HG02759 (cell line): Measurements from ENCODE around the gene TEX35.

Experiments
- ATAC-seq: cut with Tn5 transposase; IDR thresholded peaks from one replicate; pipeline ENCODE4 v1.9.1; 2021; ENCODE audit warnings: mild to moderate bottlenecking, moderate library complexity; ENCODE audit not compliant: unreplicated experiment

The TEX35 gene

DNA sequence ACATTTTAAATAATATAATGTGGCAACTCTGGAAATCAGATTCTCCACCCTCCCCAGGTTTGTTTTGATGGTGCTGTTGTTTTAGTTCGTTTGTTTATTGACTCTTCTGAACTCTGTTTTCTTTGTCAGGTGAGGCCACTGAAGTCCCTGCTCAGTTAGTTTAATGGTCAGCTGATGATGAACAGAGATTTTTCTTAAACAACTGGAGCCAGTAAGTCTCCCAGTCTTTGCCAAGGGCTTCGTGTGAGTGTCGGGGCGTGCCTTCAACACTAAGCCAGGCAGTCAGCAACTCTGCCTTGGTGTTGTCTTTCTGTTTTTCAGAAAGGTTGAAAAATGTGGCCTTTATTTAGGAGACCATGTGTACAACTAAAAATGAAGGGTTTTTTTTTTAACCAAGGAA, 58.9 kb downstream of the TEX35 start:
- ATAC-seq, result no peak
